Spleen (tissue), 7 donors: ENCODE data around the gene SLC39A1.

Experiments
- POLR2A ChIP-seq, 3 donors: fragments of 450-650 bp; IDR thresholded peaks; one replicate each; pipeline ENCODE4 v1.5.1; 2017; ENCODE audit warnings: antibody characterized with exemption in 3 of 3, mild to moderate bottlenecking in 1 of 3
- POLR2AphosphoS5 ChIP-seq, 3 donors: sonication (generic); formaldehyde crosslinking; IDR thresholded peaks; one replicate each; pipeline ENCODE4 v1.5.1; 2017; ENCODE audit warnings: antibody characterized with exemption in 3 of 3
- TF ChIP-seq, protein P1 (sequence below), 11 experiments: fragments of 200-600 bp in 7 of 11; fragments of 450-650 bp in 4 of 11; sonication (generic) in 4 of 11; IDR thresholded peaks in 8 of 11; conservative IDR thresholded peaks in 3 of 11; 1 replicate in 7 of 11; 2 replicates in 4 of 11; pipeline versions ENCODE4 v1.4.0 to v1.8.0; 2016 to 2021; ENCODE audit warnings: antibody characterized with exemption in 11 of 11, inconsistent platforms in 4 of 11, mild to moderate bottlenecking in 1 of 11
- donor health status: DM: no; HTN: no; CAD: no; lungs with moderate emphysema.
- donor health status: DM: no; HTN: no; CAD: no.
- donor health status: DM: no; HTN: no; CAD: no.

DNA sequence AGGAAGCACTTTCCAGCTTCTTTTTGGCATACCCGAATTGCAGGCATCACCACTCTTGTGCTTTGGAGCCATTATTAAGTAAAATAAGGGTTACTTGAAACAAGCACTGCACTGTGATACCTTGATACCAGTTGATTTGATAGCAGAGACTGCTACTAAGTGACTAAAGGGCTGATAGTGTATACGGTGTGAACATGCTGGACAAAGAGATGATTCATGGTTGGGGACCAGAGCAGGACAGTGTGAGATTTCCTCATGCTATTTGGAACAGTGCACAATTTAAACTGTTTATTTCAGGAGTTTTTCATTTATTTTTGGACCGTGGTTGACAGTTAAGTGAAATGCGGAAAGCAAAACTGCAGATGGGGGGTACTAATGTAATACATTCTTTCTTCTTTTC lies 37.1 kb upstream of the SLC39A1 start:
- TF ChIP-seq, protein P1, sequence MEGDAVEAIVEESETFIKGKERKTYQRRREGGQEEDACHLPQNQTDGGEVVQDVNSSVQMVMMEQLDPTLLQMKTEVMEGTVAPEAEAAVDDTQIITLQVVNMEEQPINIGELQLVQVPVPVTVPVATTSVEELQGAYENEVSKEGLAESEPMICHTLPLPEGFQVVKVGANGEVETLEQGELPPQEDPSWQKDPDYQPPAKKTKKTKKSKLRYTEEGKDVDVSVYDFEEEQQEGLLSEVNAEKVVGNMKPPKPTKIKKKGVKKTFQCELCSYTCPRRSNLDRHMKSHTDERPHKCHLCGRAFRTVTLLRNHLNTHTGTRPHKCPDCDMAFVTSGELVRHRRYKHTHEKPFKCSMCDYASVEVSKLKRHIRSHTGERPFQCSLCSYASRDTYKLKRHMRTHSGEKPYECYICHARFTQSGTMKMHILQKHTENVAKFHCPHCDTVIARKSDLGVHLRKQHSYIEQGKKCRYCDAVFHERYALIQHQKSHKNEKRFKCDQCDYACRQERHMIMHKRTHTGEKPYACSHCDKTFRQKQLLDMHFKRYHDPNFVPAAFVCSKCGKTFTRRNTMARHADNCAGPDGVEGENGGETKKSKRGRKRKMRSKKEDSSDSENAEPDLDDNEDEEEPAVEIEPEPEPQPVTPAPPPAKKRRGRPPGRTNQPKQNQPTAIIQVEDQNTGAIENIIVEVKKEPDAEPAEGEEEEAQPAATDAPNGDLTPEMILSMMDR (IDR thresholded peaks at IDR 0.05 in 8 of 11, conservative IDR thresholded peaks at IDR 0.05 in 3 of 11): no peak
- TF ChIP-seq POLR2AphosphoS5 (IDR thresholded peaks at IDR 0.05) (no peak), POLR2A (IDR thresholded peaks at IDR 0.05) (no peak)
